ENCODE results near the gene SYDE2.

The SYDE2 gene

DNA sequence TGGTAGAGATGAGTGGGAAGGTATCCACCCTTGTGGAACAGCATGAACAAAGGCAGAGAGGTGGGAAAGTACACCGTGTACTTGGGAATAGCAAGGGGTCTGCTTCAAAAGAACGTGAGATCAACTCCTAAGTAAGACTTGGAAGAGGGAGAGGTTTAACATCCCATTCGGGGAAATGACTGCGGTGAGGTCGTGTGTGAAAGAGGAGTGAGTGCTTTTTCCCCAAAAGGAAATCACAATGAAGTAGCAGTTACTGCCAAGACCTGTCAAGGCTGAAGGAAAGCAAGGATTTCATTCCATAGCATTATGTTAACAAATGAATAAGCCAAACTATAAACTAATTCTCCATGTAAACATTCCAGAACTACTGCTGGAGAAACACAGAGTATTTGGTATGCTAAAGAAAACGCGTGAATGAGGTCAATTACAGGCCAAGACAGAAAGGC is 20.0 kb upstream of the SYDE2 start:
- Mint-ChIP-seq H3K27ac (peak overlapping the region; percentile 14 to 19 (median 15)), H3K36me3 (ENCODE audit: low read depth) (no peaks in the 10 kb centered on the region), H3K4me1 (peaks cover 39% of the 10 kb centered on the region), H3K4me3 (no peak overlapping the region), H3K27me3 (ENCODE audit: low read depth) (no peaks in the 10 kb centered on the region), H3K9me3 (peaks cover 12% of the 10 kb centered on the region)
- TF ChIP-seq, protein P1, sequence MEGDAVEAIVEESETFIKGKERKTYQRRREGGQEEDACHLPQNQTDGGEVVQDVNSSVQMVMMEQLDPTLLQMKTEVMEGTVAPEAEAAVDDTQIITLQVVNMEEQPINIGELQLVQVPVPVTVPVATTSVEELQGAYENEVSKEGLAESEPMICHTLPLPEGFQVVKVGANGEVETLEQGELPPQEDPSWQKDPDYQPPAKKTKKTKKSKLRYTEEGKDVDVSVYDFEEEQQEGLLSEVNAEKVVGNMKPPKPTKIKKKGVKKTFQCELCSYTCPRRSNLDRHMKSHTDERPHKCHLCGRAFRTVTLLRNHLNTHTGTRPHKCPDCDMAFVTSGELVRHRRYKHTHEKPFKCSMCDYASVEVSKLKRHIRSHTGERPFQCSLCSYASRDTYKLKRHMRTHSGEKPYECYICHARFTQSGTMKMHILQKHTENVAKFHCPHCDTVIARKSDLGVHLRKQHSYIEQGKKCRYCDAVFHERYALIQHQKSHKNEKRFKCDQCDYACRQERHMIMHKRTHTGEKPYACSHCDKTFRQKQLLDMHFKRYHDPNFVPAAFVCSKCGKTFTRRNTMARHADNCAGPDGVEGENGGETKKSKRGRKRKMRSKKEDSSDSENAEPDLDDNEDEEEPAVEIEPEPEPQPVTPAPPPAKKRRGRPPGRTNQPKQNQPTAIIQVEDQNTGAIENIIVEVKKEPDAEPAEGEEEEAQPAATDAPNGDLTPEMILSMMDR (IDR thresholded peaks at IDR 0.05; ENCODE audit: unreplicated experiment in 3 of 3): no peak

DNA sequence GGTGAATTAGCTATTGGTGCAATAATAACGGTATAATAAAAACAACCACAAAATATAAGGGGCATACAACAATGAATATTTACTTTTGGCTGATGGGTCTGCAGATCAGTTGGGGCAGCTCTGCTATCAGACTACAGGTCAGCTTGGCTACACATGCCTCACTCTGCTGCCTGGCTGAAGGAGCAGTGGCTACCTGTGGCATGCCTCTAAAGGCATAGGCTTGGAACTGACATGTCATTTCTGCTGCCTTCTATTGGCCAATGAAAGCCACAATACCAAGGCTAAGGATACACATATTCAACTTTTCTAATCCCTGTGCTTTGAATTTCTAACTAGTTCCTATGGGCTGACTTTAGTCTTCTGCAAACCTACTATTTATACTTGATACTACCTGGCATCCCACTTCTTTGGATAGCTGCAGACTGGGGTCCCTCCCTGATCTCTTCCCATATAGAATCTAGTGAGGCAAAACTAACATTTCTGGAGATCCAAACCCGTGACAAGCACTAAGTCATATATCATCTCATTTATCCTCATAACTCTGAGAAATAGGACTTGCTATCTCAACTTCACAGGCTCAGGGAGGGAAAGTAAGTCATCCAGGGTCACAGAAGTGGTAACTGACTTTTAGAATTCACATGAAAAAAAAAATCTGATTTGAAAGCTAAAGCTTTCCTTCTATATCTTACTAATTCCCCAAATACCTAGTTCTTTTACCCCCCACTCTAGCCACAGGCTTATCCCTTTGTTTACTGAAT is 19.2 kb upstream of the SYDE2 start:
- Mint-ChIP-seq H3K27me3 (ENCODE audit: low read depth) (no peaks in the 10 kb centered on the region), H3K9me3 (peaks cover 15% of the 10 kb centered on the region), H3K36me3 (ENCODE audit: low read depth) (no peaks in the 10 kb centered on the region), H3K4me3 (no peak overlapping the region), H3K27ac (peak overlapping the region in 2 of 3 experiments; percentile 14 to 15), H3K4me1 (peaks cover 31% of the 10 kb centered on the region)
- TF ChIP-seq, protein P1 (IDR thresholded peaks at IDR 0.05; ENCODE audit: unreplicated experiment in 3 of 3): no peak

DNA sequence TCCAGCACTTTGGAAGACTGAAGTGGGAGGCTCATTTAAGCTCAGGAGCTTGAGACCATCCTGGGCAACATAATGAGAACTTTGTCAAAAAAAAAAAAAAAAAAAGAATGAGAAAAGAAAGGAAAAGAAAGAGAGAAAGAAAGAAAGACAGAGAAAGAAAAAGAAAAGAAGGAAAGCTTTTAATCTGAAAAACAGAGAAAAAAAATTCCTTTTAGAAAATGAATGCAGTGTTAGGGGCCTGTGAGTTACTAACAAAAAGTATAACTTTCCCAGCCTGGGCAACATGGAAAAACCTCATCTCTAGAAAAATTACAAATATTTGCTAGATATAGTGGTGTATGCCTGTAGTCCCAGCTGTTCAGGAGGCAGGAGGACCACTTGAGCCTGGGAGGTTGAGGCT is 15.9 kb upstream of the SYDE2 start:
- H3K4me1 Mint-ChIP-seq: peaks cover 12% of the 10 kb centered on the region
- no peak overlapping the region for H3K4me3 Mint-ChIP-seq
- TF ChIP-seq, protein P1 (IDR thresholded peaks at IDR 0.05; ENCODE audit: unreplicated experiment in 3 of 3): no peak
- H3K27ac Mint-ChIP-seq: no peak overlapping the region
- no peaks in the 10 kb centered on the region for H3K36me3 Mint-ChIP-seq (ENCODE audit: low read depth)
- H3K27me3 Mint-ChIP-seq (ENCODE audit: low read depth): no peaks in the 10 kb centered on the region
- peaks cover 15% of the 10 kb centered on the region for H3K9me3 Mint-ChIP-seq

DNA sequence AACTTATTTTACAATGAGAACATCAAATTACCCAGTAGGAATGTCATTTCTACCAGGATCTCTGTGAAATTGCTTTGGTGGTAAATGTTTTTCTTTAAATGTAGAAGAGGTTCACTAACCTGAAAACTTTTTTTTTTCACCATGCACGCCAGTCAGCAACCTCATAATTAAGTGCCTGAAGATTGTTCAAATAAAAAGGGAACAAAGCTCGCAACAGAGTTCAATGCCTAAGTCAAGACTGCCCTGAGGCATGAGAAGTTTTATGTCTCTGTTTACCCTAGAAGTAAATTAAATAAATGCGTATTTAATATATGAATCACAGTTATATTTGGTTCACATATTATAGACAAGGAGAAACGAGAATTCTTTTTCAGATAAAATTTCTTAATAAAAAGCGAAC is 13.8 kb upstream of the SYDE2 start:
- Mint-ChIP-seq H3K4me1 (no peaks in the 10 kb centered on the region), H3K27ac (no peak overlapping the region), H3K36me3 (ENCODE audit: low read depth) (no peaks in the 10 kb centered on the region), H3K9me3 (peaks cover 15% of the 10 kb centered on the region), H3K27me3 (ENCODE audit: low read depth) (no peaks in the 10 kb centered on the region), H3K4me3 (no peak overlapping the region)
- TF ChIP-seq, protein P1 (IDR thresholded peaks at IDR 0.05; ENCODE audit: unreplicated experiment in 3 of 3): no peak

DNA sequence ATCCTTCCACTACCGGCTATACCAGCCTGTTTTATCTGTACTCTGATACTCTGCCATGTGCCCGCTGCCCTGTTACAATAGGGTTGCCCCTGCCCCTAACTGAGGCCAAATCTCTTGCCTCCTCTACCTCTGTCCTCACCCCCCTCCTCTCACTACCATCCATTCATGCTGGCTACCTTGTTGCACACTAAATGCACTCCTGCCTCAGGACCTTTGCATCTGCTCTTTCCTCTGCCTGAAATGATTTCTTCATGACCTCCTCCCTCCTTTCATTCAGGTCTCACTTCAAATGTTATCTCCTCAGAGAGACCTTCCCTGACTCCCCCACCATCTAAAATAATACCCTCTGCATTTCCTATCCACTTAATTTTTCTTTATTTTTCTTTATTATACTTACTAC is 7.7 kb upstream of the SYDE2 start:
- H3K4me1 Mint-ChIP-seq: no peaks in the 10 kb centered on the region
- no peaks in the 10 kb centered on the region for H3K9me3 Mint-ChIP-seq
- H3K4me3 Mint-ChIP-seq: no peak overlapping the region
- TF ChIP-seq, protein P1 (IDR thresholded peaks at IDR 0.05; ENCODE audit: unreplicated experiment in 3 of 3): no peak
- no peak overlapping the region for H3K27ac Mint-ChIP-seq
- peaks cover 8% of the 10 kb centered on the region for H3K27me3 Mint-ChIP-seq (ENCODE audit: low read depth)
- no peaks in the 10 kb centered on the region for H3K36me3 Mint-ChIP-seq (ENCODE audit: low read depth)

Measured in nephron (organoid).